ENCODE results near the gene RAB24.
"Not testable (repeated sequence)": the region's sequence is repeated elsewhere in the genome, so short reads cannot be mapped to it uniquely, and the experiment has no call there.

RAB24 gene

DNA sequence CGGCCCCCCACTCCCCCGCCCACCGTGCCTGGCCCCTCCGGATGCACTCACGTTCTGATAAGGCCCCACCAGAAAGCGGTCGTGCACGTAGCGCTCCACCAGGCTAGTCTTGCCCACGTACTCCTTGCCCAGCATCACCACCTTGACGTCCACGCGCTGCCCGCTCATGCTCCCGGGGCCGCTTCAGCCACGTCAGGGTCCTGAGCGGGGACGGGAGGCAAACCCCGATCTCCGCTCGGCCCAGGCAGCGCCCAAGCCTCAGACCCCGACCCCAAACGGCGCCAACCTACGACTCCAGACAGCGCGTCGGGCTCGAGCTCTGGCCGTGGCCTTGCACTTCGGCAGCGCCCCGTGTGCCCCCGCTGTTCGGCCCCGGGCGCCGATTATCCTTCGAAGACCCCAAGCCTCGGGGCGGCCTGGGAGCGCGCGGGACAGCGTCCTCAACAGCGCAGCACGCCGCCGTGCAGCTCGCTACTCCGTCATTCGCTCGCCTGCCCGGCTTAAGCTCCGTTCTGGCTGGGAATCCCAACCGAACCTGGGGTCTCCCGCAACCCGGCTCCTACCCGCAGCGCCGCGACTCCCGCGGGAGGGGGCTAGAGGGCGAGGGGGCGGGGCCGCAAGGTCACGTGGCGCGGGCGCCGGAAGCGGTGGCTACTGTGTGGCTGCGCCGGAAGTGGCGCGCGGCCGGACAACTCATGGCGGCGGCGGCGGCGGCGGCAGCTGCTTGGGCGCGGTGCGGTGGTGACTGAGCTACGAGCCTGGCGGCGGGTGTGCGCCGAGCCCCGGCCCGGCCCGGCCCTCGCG is at the start of gene RAB24, which contains the start of gene PRELID1:
TSS of gene RAB24 (minus strand) at position 599 of the 804 bp plus-strand sequence. CDS start at position 168, 431 bp downstream.
TSS of gene PRELID1 (plus strand) at position 679 of the 804 bp plus-strand sequence. CDS start 187 bp downstream, outside the sequence.
- peak; percentile 80 to 85 for DNase-seq

DNA sequence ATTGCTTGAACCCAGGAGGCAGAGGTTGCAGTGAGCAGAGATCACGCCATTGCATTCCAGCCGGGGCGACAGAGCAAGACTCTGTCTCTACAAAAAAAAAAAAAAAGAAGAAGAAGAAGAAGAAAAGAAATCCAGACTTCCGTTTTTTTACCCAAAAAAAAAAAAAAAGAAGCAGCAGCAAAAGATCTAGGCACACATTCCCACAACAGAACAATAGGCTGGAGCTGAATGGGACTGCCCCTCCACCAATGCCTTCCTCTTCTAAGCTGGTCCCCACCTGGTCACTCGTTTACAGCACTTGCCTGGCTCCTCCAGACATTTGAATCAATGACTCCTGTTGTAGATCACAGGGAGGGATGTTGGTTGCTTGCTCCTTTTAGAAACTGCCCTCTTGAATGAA is 49.6 kb upstream of the RAB24 start:
- no peak for DNase-seq

DNA sequence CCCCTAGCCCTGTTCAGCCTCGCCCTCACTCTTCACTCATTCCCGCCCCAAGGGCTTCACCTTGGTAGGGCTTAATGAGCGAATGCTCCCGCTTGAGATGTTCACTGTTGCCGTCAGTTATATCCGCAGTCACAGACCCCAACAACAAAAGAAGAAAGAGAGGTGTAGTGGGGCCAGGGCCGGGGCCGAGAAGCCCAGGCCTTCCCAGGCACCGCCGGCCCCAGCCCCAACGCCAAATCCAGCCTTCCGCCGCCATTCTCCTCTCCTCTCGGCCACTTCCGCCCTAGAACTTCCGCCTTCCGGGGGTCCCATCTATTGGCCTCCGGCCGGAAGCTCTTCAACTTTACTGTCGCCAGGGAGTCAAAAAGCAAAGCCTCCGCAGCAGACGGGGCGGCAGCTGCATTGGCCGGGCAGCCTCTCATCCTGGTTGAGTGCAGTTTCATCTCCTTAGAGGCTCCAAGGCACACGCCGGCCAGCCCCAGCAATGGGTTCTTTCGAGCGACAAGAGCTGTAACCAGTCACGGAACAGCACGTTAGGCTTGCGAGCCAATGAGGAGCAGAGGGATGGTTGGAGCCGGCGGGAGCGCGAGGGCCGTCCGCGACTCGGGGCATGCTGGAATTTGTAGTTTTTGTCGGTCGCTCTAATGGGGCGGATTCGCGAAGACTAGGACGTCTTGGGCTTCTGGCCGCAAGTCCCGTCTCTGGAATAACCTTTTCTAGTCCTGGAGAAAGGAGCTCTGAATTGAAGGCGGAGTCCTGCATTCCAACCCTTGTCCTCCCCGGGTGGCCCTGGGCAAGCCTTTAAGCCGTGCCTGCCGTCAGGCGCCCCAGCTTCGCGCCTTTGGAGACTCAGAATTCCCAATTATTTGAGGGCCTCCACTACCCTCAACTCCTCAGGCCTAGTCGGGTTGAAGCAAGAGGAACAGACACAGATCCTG is 48.1 kb upstream of the RAB24 start, which contains the start of gene LMAN2:
TSS of gene LMAN2 (minus strand) at position 277 of the 938 bp plus-strand sequence. CDS start at position 256, 21 bp downstream.
- peak; percentile 87 to 88 for DNase-seq

DNA sequence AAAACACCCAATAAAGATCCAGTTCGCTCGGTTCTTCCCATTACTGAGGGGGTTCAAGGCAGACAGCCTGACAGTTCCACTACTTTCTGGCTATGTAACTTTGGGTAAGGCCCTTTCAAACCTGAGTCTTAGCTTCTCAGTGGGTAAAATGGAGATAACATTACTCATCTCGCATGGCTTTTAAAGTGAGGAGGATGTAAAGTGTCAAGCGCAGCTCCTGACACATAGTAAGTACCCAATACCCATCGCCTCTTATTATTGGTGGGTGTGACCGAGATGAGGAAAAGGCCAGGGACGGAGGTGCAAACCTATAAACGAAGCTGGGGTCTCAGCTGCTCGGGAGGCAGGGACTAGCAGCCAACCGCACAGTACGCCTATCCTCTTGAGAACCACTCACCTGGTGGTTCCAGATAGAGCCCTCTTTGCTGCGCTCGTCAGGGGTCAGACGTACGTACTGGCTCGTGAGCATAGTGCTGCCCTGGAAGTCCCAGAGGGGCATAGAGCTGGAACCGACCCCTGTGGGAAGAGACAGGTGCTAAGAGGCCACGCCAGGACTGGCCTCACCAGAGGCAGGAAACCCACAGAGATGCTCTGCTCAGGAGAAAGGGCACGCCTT is 47.4 kb upstream of the RAB24 start:
- DNase-seq: no peak

DNA sequence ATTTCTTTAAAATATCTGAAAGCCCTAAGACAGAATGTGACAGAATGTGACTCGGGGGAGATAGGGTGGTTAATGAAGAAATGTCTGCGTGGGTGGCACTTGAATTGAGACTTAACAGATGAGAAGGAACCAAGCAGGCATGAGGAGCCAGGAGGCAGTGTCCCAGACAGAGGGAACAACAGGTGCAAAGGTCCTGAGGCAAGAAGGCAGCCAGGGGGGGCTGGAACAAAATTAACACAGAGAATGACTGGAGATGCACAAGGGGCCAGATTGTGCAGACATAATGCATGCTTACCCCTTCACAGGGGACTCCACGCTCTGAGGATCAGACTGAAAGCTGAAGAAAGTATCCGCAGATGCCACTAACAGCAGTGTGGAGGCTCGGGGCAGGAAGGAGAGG is 46.2 kb upstream of the RAB24 start:
- no peak for DNase-seq

DNA sequence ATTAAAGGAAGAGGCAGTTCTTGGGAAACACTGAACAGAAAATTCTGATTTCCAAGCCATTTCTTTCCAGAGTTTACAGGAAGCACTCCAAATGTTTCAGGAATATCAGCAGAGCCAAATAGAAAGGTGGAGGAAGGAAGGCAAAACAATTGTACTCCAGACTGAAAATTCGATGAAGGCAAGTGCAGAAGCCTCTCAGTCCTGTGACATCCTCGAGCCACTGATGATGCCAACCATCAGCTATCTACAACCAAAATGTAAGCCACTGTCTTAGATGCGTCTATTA is 45.8 kb upstream of the RAB24 start:
- no peak for DNase-seq

DNA sequence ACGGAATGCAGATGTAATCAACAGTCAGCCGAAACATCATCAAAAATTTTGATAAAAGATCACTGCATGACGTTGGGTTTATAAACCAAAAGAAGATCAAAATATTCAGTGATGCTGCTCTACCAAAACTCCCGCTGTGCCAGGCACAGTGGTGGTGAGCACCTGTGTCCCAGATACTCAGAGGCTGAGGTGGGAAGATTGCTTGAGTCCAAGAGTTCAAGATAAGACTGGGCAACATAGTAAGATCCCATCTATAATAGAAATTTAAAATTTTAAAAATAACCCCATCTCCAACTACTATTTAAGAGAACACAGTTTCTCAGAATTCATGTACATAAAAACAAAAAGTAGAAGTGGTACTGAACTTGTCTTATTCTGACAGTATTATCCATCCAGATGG is 44.2 kb upstream of the RAB24 start:
- no peak for DNase-seq

DNA sequence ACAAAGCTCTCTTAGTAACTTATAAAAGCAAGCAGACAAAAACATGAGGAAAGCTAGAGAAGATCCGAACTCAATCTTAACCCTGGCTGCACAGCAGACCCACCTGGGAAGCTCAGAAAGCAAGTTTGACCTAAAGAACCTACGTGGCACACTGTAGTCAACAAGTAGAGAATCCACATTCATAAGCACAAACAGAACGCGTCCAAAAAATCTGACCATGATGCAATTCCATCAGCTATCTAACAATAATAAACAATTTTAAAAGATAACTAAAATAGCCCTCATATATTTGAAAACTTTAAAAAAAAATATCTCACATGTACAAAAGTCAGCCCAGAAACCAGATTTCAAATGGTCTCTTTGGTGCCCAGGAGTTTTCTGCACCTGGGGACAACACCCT is 43.3 kb upstream of the RAB24 start:
- DNase-seq: no peak

DNA sequence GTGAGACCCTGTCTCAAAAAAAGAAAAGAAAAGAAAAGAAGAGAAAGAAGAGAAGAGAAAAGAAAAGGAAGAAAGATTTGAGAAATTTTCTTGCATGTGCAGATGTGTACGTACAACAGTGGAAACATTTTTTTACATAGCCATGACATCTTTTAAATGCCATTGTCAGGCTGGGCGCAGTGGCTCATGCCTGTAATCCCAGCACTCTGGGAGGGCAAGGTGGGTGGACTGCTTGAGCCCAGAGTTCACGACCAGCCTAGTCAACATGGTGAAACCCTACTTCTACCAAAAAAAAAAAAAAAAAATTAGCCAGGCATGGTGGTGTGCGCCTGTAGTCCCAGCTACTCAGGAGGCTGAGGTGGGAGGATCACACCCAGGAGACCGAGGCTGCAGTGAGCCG is 41.4 kb upstream of the RAB24 start:
- no peak for DNase-seq

DNA sequence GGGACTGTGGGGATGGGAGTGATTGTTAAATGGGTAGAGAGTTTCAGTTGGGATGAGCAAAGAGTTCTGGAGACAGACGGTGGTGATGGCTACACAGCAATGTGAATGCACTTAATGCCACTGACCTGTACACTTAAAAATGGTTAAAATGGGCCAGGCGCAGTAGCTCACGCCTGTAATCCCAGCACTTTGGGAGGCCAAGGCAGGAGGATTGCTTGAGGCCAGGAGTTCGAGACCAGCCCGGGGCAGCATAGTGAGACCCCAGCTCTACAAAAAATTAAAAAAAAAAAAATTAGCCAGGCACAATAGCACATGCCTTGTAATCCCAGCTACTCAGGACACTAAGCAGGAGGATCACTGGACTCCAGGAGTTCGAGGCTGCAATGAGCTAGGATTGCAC is 40.3 kb upstream of the RAB24 start:
- no peak for DNase-seq

DNA sequence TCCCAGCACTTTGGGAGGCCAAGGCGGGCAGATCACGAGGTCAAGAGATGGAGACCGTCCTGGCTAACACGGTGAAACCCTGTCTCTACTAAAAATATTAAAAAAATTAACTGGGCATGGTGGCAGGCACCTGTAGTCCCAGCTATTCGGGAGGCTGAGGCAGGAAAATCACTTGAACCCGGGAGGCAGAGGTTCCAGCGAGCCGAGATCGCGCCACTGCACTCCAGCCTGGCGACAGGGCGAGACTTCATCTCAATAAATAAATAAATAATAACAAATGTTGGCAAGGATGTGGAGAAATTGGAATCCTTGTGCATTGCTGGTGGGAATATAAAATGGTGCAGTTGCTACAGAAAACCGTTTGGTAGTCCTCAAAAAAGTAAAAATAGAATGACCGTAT is 39.5 kb upstream of the RAB24 start:
- DNase-seq: not testable (repeated sequence)

DNA sequence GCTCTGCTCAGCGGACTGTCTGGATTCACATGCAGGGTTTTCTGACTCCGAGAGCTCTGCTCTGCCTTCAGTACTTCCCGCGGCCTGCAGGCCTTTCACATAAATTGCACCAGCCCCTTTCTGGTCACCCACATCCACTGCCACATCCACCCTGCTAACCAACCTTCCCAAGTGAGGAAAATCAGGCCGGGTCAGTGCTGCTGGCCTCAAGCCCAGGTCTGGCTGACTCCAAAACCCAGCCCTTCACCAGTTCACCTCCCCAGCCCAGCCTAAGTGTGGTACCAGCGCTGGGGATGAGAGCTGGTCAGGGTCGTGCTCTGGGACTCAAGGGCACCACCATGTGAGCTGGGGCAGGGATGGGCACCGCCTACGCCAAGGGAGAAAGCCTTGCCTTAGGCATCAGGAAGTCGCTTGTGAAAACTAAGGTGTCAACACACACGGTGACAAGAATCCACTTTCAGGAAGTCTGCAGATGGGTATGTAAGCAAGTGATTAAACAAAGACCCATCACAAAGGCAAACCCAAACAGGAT is 35.7 kb upstream of the RAB24 start:
- no peak for DNase-seq

DNA sequence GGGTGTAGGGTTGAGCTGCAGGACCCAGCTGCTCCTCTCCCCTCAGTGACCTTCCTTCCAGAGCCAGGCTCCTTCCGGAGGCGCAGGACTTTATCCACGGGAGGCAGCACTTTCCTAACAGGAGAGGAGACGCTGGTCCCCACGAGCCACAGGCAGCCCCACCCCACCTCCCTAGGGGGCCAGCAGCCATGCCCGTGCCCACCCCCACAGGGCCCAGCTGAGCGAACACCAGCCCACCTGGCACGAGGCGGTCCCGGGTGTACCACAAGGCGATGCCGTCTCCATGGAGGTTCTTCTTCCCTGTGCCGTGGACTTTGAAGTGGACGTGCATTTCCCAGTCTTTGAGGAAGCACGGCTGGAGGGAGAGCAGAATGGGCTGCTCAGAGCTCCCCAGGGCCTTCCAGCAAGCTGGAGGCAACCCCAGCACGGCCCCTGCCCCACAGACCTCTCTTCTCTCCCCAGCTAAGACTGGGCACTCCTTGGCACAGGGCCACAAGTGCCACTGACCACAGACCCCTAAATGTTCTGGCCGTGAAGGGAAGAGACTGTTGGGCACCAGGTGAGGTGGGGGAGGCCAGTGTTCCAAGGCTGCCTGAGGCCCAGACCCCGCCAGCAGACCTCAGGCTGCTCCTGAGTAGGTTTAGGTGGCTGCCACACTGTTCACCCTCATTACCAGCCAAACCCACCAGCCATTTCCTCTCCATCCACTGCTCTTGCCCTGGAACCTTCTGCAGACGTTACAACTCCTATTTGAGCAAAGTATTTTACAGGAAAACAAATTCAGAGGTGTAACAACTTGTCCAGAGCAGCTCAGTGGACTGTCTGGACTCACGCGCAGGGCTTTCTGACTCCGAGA is 35.0 kb upstream of the RAB24 start:
- no peak for DNase-seq

DNA sequence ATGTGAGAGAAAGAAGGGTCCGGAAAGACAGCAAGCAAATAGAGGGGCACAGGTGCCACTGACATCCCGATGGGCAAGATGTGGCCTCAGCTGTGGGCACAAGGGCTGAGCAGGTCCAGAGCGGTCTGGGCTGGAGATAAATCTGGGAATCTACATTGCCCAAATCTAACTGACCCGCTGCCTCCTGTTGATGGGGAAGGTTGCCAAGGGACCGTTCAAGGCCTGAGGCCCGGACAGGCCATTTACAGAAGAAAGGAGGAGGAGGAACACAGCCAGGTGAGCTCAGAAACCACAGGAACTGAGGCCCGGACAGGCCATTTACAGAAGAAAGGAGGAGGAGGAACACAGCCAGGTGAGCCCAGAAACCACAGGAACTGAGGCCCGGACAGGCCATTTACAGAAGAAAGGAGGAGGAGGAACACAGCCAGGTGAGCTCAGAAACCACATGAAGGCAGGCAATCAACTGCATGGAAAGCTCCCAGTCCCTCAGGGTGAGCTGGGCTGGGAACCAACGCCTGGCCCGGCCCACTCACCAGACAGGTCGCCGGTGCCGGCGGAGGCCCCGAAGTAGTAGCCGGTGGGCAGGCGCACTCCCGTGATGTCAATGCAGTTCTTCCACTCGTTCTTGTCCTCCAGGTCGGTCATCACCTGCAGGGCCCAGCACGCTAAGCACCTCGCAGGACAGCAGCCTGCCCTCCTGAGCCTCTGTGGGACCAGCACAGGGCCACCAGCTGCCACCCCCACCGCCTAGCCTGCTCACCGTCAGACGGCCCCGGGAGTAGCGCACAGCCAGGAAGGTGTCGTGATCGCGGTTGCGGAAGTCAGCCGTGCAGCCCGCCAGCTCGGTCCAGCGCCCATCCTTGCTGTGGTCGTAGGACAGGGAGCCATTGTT is 33.3 kb upstream of the RAB24 start:
- DNase-seq: no peak

DNA sequence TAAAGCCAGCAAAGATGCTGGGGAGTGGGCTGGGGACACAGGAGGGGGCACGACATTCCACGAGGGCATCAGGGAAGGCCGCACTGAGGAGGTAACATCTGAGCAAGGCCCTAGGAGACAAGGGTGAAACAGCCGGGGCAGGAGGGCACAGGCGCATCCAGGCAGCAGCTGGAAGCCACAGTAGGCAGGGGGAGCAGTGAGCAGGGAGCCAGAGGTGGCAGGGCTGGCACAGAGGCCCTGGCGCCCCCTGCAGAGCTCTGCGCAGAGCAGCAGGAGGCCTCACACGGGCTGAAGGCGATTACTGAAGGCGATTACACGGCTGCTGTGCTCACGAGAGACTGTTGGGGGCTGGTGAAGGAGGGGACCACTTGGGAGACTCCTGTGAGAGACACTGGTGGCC is 32.6 kb upstream of the RAB24 start:
- DNase-seq: no peak

DNA sequence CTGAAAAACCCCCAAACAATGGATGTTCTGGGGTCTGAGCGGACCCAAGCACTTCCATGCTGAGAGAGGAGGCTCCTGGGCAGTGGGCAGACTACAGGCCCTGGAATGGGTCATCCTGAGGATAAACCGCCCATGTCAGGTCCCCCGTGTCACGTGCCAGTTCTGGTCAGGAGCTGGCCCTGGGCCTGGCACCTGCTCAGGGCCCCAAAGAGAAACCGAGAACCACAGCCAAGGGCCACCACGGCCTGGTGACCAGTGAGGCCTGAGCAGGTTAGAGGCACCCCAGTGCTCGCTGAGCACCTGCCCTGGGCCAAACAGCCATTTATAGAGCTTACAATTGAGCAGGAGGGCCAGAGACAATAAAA is 32.2 kb upstream of the RAB24 start:
- no peak for DNase-seq

DNA sequence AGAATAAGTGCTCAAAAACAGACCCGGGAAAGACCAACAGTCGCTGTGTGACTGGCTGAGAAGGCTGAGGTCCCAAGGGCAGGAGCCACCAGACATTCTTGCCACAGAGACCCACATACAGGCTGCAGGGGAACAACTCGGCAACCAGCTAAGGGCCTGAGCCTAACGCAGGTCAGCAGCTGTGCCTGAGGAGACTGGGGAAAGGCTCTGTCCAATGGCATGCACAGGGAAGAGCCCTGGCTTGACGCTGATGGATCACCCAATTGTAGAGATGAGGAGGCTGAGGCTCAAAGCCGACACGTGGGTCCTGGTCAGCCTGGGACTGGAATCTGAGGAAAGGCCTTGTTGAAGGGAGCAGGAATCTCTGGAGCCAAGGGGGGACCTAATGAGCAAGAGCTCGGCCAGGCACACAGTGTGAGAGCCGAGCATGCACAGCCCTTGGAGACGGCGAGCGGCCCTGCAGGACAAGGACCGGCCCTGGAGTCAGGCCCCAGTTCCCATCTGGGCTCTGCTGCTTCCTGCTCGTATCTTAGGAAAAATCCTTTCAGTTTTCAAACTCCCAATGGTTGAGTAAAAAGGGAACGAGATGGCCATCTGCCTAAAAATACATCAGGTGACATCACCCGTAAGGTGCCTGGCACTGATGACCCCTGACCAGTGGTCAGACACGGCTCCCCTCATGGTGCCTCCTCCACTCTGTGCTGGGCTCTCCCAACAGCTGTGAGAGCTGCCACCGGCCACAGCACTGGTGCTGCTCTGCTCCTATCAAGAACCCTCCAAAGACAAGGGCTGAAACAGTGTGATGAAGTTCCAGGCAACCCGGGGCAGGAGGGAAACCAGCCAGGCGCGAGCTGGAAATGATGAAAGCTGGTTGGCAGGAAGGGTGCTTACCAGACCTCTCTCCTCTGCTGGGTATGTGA is 31.5 kb upstream of the RAB24 start:
- DNase-seq: no peak

DNA sequence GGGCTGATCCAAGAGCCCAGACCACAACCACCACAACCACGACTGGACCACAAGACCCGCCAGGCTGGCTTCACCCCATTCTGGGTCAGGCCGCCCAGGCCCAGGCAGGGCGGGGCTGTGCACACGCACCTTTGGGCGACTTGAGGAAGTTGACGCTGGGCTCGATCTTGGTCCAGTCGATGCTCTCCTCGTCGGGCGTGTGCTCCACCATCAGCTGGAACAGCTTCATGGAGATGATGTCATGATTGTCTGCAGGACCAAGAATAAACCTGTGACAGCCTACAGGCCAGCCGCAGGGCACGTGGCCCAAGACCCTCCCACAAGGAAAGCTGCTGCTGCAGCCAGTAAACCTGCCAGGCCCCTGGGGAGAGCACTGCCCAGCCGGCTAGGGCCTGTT is 30.6 kb upstream of the RAB24 start:
- no peak for DNase-seq

DNA sequence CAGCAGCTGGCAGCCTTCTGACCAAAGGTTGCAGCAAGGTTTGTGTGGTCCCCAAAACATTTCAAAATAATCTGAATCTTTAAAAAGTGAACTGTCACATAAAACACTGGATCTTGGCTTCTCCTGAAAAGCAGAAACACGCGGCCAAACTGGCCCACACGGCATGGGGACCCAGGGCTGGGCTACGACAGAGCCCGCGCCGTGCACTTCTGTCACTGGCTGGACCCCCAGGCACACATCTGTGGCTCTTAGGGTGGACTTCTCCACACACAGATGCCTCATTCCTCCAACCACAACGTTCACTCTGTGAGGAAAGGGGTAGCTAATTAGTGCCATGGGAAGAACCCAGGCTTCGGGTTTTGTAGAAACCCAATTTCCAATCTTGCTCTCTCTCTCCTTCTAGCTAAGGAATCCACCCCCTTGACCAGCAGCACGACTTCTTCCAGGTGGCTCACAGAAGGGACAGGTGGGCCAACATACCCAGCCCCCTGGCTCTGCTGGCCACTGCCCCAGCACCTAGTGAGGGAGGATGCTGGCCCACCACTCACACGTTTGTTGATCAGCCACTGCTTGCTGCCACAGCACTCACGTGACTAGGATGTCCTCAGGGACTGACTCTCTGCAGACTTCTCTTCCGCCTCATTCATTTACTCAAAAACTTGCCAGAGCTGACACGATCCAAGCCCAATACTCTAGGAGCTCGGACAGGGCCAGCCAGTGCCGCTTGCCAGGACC is 30.1 kb upstream of the RAB24 start:
- no peak for DNase-seq

Measured in activated CD4-positive, alpha-beta T cell treated with anti-CD3 and anti-CD28 coated beads for 4 hours (primary cell).